Retinal pigment epithelial cell (primary cell): Measurements from ENCODE around the gene CYP4V2.

Source experiments
- DNase-seq: peaks from one replicate; pipeline ENCODE4 v3.0.0-alpha.2; 2010; ENCODE audit warnings: low read depth
- H3K4me3 ChIP-seq: 2 replicates; pipeline ENCODE4 v1.5.1; 2011; ENCODE audit warnings: mild to moderate bottlenecking, low read length, control low read depth, moderate library complexity
- CTCF ChIP-seq: conservative IDR thresholded peaks from 2 replicates; pipeline ENCODE4 v1.5.1; 2011; ENCODE audit warnings: low read depth, low read length, control low read depth, inconsistent platforms

The CYP4V2 gene

GRCh38 chr4:186150926-186151325 lies 40.4 kb upstream of the CYP4V2 start:
- no peak for DNase-seq
- H3K4me3 ChIP-seq: no peak overlapping the region
- no peak for TF ChIP-seq CTCF

GRCh38 chr4:186151499-186151898 lies 39.9 kb upstream of the CYP4V2 start:
- TF ChIP-seq CTCF: no peak
- H3K4me3 ChIP-seq: no peak overlapping the region
- DNase-seq: no peak

- H3K4me3 ChIP-seq: no peak overlapping the region
- no peak for TF ChIP-seq CTCF
- no peak for DNase-seq
Measured at GRCh38 chr4:186158021-186158813, 33.1 kb upstream of the CYP4V2 start.

GRCh38 chr4:186158966-186159365 lies 32.4 kb upstream of the CYP4V2 start:
- no peak for TF ChIP-seq CTCF
- H3K4me3 ChIP-seq: no peak overlapping the region
- DNase-seq: no peak

- no peak for DNase-seq
- no peak for TF ChIP-seq CTCF
- H3K4me3 ChIP-seq: no peak overlapping the region
Measured at GRCh38 chr4:186159613-186160012, 31.8 kb upstream of the CYP4V2 start.

- TF ChIP-seq CTCF: no peak
- no peak for DNase-seq
- no peak overlapping the region for H3K4me3 ChIP-seq
Measured at GRCh38 chr4:186161138-186161537, 30.2 kb upstream of the CYP4V2 start.

- no peak for DNase-seq
- no peak for TF ChIP-seq CTCF
- H3K4me3 ChIP-seq: no peak overlapping the region
Measured at GRCh38 chr4:186166852-186167512, 24.4 kb upstream of the CYP4V2 start.
